MCF 10A (cell line): ENCODE results near the gene CFHR4. TPM values are rescaled to one million over a fixed set of nuclear protein-coding genes. Genes with fewer than 3 reads are reported as not detected.
"Not testable (repeated sequence)": the region's sequence is repeated elsewhere in the genome, so short reads cannot be mapped to it uniquely, and the experiment has no call there.

ENCODE experiments used
- BruUV-seq: library from RNA; stranded (reverse); fragments of 400-500 nt; replicated peaks from 2 replicates; lab custom pipeline; 2021; lab: Mats Ljungman, UMichigan
- CTCF ChIA-PET: fragments of 300-600 bp; sonication (Branson Sonifier 250); formaldehyde crosslinking; extraction: SDS; loops from one replicate; lab custom pipeline; 2021; ENCODE audit warnings: antibody characterized with exemption, inconsistent platforms; lab: Yijun Ruan, JAX
- POLR2A ChIA-PET: fragments of 300-600, 350-650 bp; sonication (Branson Sonifier 250); formaldehyde crosslinking; extraction: SDS; loops from one replicate; lab custom pipeline; 2020; ENCODE audit warnings: antibody characterized with exemption, inconsistent platforms; lab: Yijun Ruan, JAX
- DNase-seq: peaks from one replicate; pipeline ENCODE4 v3.0.0-alpha.2; 2018; ENCODE audit not compliant: unreplicated experiment
- H3K27ac Mint-ChIP-seq: one replicate; pipeline ENCODE4 v1.8.0; 2022; ENCODE audit warnings: mild to moderate bottlenecking, low read depth, mixed read lengths; ENCODE audit not compliant: unreplicated experiment
- H3K27me3 Mint-ChIP-seq: one replicate; pipeline ENCODE4 v1.8.0; 2022; ENCODE audit warnings: mixed read lengths; ENCODE audit not compliant: insufficient read depth, unreplicated experiment
- H3K36me3 Mint-ChIP-seq: one replicate; pipeline ENCODE4 v1.8.0; 2022; ENCODE audit warnings: mild to moderate bottlenecking, moderate library complexity, mixed read lengths; ENCODE audit not compliant: insufficient read depth, unreplicated experiment
- H3K4me1 Mint-ChIP-seq: one replicate; pipeline ENCODE4 v1.8.0; 2022; ENCODE audit warnings: mixed read lengths; ENCODE audit not compliant: insufficient read depth, unreplicated experiment
- H3K4me3 Mint-ChIP-seq: one replicate; pipeline ENCODE4 v1.8.0; 2022; ENCODE audit warnings: mild to moderate bottlenecking, moderate library complexity, mixed read lengths; ENCODE audit not compliant: unreplicated experiment
- H3K9me3 Mint-ChIP-seq: one replicate; pipeline ENCODE4 v1.8.0; 2022; ENCODE audit warnings: mixed read lengths; ENCODE audit not compliant: unreplicated experiment
- intact Hi-C: fragments of 100-400 bp; cut with micrococcal nuclease; formaldehyde crosslinking; loops from 2 replicates; pipeline ENCODE4 v1.14.1; 2022
- total RNA-seq: library from RNA; stranded (reverse); gene quantifications from 2 replicates; pipeline ENCODE4 v1.2.3, GENCODE V29; 2022
- TF ChIP-seq, protein P1 (sequence below): fragments of 200-600 bp; IDR thresholded peaks from one replicate; pipeline ENCODE4 v1.8.0; 2022; ENCODE audit warnings: antibody characterized with exemption, mild to moderate bottlenecking; ENCODE audit not compliant: unreplicated experiment

The CFHR4 gene
- total RNA-seq, 1 experiment from 2014 or later = not detected

DNA sequence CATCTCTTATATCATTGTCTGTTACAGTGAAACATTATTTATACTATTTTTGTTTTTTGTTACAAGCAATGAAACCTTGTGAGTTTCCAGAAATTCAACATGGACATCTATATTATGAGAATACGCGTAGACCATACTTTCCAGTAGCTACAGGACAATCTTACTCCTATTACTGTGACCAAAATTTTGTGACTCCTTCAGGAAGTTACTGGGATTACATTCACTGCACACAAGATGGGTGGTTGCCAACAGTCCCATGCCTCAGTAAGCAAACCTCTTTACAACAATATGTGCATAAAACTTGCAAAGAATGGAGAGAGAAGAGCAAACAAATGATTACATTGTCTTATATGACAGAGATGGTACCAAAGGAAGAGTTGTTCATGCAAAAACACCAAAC, 22.4 kb downstream of the CFHR4 start:
- Mint-ChIP-seq H3K27me3 (no peaks in the 10 kb centered on the region), H3K4me3 (no peak overlapping the region), H3K9me3 (no peaks in the 10 kb centered on the region), H3K27ac (no peak overlapping the region), H3K36me3 (no peaks in the 10 kb centered on the region), H3K4me1 (no peaks in the 10 kb centered on the region)
- POLR2A ChIA-PET = no interaction called here
- TF ChIP-seq, protein P1, sequence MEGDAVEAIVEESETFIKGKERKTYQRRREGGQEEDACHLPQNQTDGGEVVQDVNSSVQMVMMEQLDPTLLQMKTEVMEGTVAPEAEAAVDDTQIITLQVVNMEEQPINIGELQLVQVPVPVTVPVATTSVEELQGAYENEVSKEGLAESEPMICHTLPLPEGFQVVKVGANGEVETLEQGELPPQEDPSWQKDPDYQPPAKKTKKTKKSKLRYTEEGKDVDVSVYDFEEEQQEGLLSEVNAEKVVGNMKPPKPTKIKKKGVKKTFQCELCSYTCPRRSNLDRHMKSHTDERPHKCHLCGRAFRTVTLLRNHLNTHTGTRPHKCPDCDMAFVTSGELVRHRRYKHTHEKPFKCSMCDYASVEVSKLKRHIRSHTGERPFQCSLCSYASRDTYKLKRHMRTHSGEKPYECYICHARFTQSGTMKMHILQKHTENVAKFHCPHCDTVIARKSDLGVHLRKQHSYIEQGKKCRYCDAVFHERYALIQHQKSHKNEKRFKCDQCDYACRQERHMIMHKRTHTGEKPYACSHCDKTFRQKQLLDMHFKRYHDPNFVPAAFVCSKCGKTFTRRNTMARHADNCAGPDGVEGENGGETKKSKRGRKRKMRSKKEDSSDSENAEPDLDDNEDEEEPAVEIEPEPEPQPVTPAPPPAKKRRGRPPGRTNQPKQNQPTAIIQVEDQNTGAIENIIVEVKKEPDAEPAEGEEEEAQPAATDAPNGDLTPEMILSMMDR = peak; percentile 14
- CTCF ChIA-PET = interaction anchor here (0.7 kb wide), 1 partner anchor 23 kb away, joined by 3 read pairs; no protein-coding TSS in a partner anchor
- intact Hi-C loops = no loop called here
- no TSS peak for BruUV-seq
- peak; percentile 24 for DNase-seq

GRCh38 chr1:196912283-196912682, 24.4 kb downstream of the CFHR4 start:
- H3K36me3 Mint-ChIP-seq, H3K4me3 Mint-ChIP-seq, CTCF ChIA-PET, H3K27me3 Mint-ChIP-seq, DNase-seq, H3K4me1 Mint-ChIP-seq, H3K9me3 Mint-ChIP-seq, H3K27ac Mint-ChIP-seq, intact Hi-C loops, BruUV-seq, POLR2A ChIA-PET: not testable (repeated sequence)

GRCh38 chr1:196926839-196927238, 39.0 kb downstream of the CFHR4 start:
- H3K4me1 Mint-ChIP-seq, H3K4me3 Mint-ChIP-seq, H3K36me3 Mint-ChIP-seq, H3K27ac Mint-ChIP-seq, H3K27me3 Mint-ChIP-seq, POLR2A ChIA-PET, intact Hi-C loops, DNase-seq, H3K9me3 Mint-ChIP-seq, CTCF ChIA-PET, BruUV-seq: not testable (repeated sequence)

DNA sequence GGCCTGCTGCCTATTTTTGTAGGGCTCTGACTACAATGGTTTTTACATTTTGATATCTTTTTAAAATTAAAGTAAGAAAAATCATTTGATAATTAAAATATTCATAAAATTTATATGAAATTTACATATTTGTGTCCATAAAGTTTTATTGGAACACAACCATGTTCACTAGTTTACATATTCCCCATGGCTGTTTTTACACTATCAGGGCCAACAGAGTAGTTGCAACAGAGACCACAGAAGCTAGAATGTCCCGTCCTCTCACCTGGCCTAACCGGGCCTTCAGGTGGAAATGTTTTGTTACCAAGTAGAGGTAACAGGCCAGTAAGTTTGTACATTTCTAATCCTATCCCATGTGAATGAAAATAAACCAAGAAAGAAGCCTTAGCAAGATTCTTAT, 45.0 kb downstream of the CFHR4 start:
- intact Hi-C loops, H3K36me3 Mint-ChIP-seq, H3K4me3 Mint-ChIP-seq, POLR2A ChIA-PET, BruUV-seq, H3K27me3 Mint-ChIP-seq, DNase-seq, H3K4me1 Mint-ChIP-seq, CTCF ChIA-PET, H3K27ac Mint-ChIP-seq, H3K9me3 Mint-ChIP-seq: not testable (repeated sequence)

DNA sequence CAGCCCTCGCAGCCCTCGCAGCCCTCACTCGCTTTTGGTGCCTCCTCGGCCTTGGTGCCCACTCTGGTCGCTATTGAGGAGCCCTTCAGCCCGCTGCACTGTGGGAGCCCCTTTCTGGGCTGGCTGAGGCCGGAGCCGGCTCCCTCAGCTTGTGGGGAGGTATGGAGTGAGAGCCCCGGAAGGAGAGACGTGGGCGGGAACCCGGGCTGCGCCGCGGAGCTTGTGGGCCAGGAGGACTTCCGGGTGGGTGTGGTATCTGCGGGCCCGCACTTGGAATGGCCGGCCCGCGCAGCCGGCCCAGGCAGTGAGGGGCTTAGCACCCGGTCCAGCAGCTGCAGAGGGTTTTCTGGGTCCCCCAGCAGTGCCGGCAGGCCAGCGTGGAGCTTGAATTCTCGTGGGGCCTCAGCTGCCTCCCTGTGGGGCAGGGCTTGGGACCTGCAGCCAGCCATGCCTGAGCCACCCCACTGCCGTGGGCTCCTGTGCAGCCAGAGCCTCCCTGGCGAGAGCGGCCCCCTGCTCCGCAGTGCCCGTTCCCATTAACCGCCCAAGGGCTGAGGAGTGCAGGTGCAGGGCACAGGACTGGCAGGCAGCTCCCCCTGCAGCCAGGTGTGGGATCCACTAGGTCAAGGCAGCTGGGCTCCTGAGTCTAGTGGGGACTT, 45.8 kb downstream of the CFHR4 start:
- Mint-ChIP-seq H3K27me3 (no peaks in the 10 kb centered on the region), H3K27ac (no peak overlapping the region), H3K4me1 (no peaks in the 10 kb centered on the region), H3K4me3 (no peak overlapping the region), H3K36me3 (no peaks in the 10 kb centered on the region), H3K9me3 (no peaks in the 10 kb centered on the region)
- ChIA-PET CTCF (interaction anchor here (0.6 kb wide), 3 partner anchors 16 to 950 kb away, joined by 3 to 5 read pairs (median 4); no protein-coding TSS in a partner anchor), POLR2A (no interaction called here)
- TF ChIP-seq, protein P1 = no peak
- BruUV-seq = no TSS peak
- no peak for DNase-seq
- intact Hi-C loops = no loop called here

DNA sequence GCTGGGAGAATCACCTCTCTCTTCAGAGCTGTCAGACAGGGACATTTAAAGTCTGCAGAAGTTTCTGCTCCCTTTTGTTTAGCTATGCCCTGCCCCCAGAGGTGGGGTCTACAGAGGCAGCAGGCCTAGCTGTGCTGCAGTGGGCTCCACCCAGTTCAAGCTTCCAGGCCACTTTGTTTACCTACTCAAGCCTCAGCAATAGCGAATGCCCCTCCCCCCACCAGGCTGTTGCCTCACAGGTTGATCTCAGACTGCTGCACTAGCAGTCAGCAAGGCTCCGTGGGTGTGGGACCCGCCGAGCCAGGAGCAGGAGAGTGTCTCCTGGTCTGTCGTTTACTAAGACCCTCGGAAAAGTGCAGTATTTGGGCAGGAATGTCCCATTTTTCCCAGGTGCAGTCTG, 53.6 kb downstream of the CFHR4 start:
- POLR2A ChIA-PET, H3K9me3 Mint-ChIP-seq, H3K27me3 Mint-ChIP-seq, intact Hi-C loops, H3K36me3 Mint-ChIP-seq, DNase-seq, H3K4me3 Mint-ChIP-seq, H3K4me1 Mint-ChIP-seq, BruUV-seq, H3K27ac Mint-ChIP-seq: not testable (repeated sequence)
- CTCF ChIA-PET = interaction anchor here (0.6 to 1.0 kb wide), 2 partner anchors 21 to 238 kb away, joined by 3 to 4 read pairs; no protein-coding TSS in a partner anchor

- intact Hi-C loops, CTCF ChIA-PET, H3K36me3 Mint-ChIP-seq, BruUV-seq, H3K27ac Mint-ChIP-seq, H3K27me3 Mint-ChIP-seq, DNase-seq, POLR2A ChIA-PET, H3K4me1 Mint-ChIP-seq, H3K9me3 Mint-ChIP-seq, H3K4me3 Mint-ChIP-seq: not testable (repeated sequence)
These were observed 55.7 kb downstream of the CFHR4 start, which contains the start of gene CFHR2 for GRCh38 chr1:196943568-196943967. TSS of gene CFHR2 (plus strand) at chr1:196943738. CDS start at chr1:196943881, 143 bp downstream.
